HepG2 (cell line): ENCODE results near the gene VAMP2. TPM values are rescaled to one million over a fixed set of nuclear protein-coding genes. Genes with fewer than 3 reads are reported as not detected.

ENCODE experiments used
- KLF11 ChIP-seq: IDR thresholded peaks from 2 replicates; pipeline ENCODE4 v1.6.1; 2016; ENCODE audit warnings: missing compliant biosample characterization
- RAD21 ChIP-seq: fragments of 450-650 bp; formaldehyde crosslinking; IDR thresholded peaks from 2 replicates; pipeline ENCODE4 v1.5.0; 2020; ENCODE audit warnings: mild to moderate bottlenecking
- RARG ChIP-seq: sonication (generic); formaldehyde crosslinking; IDR thresholded peaks from 2 replicates; pipeline ENCODE4 v1.4.0; 2020; ENCODE audit warnings: low read depth, mild to moderate bottlenecking, missing genetic modification reagents
- ZNF468 ChIP-seq: sonication (generic); formaldehyde crosslinking; IDR thresholded peaks from 2 replicates; pipeline ENCODE4 v1.8.0; 2022; ENCODE audit warnings: mild to moderate bottlenecking, moderate library complexity, missing genetic modification reagents
- ZNF589 ChIP-seq: sonication (generic); formaldehyde crosslinking; conservative IDR thresholded peaks from 2 replicates; pipeline ENCODE4 v1.8.0; 2022; ENCODE audit warnings: mild to moderate bottlenecking, moderate library complexity, missing genetic modification reagents
- ZNF598 ChIP-seq: sonication (generic); formaldehyde crosslinking; IDR thresholded peaks from 2 replicates; pipeline ENCODE4 v1.5.1; 2020; ENCODE audit warnings: mild to moderate bottlenecking, missing genetic modification reagents, borderline replicate concordance
- ZNF772 ChIP-seq: sonication (generic); formaldehyde crosslinking; IDR thresholded peaks from 2 replicates; pipeline ENCODE4 v1.5.0; 2020; ENCODE audit warnings: mild to moderate bottlenecking, missing genetic modification reagents
- polyA plus RNA-seq, 8 experiments: library from polyadenylated mRNA; depleted of rRNA in 3 of 8; stranded (reverse) in 7 of 8; unstranded in 1 of 8; fragments of >200 nt; fragmentation: Illumina TruSeq in 4 of 8; extraction: Trizol in 4 of 8; gene quantifications; 2 replicates each; pipeline versions ENCODE4 v1.2.1 to v1.2.3, GENCODE V29; 2011 to 2016; ENCODE audit warnings: low read depth in 4 of 8, missing spikeins in 1 of 8, mixed read lengths in 1 of 8; ENCODE audit not compliant: insufficient read depth in 1 of 8
- total RNA-seq, 5 experiments: library from RNA; depleted of rRNA; stranded (reverse); fragments of >200 nt; fragmentation: Illumina TruSeq; extraction: Trizol; gene quantifications; 2 replicates each; pipeline ENCODE4 v1.2.3, GENCODE V29; 2016; ENCODE audit warnings: low read depth in 1 of 5
- TF ChIP-seq, protein P1 (sequence below): sonication (generic); formaldehyde crosslinking; IDR thresholded peaks from 2 replicates; pipeline ENCODE4 v1.4.0; 2020; ENCODE audit warnings: mild to moderate bottlenecking, missing genetic modification reagents, borderline replicate concordance
- TF ChIP-seq, protein P2 (sequence below), 2 experiments: sonication (generic) in 1 of 2; formaldehyde crosslinking in 1 of 2; IDR thresholded peaks; 2 replicates each; pipeline versions ENCODE4 v1.6.1 to v1.9.0; 2014 to 2022; ENCODE audit warnings: antibody characterized with exemption in 1 of 2, borderline replicate concordance in 1 of 2, inconsistent platforms in 1 of 2, low read depth in 1 of 2, missing genetic modification reagents in 1 of 2
- TF ChIP-seq, protein P3 (sequence below): sonication (generic); formaldehyde crosslinking; IDR thresholded peaks from 2 replicates; pipeline ENCODE4 v1.8.1; 2023; ENCODE audit warnings: missing genetic modification reagents, mild to moderate bottlenecking, borderline replicate concordance
- TF ChIP-seq, protein P4 (sequence below), 2 experiments: IDR thresholded peaks; 2 replicates each; pipeline ENCODE4 v1.6.1; 2011 to 2012; ENCODE audit warnings: low read length in 2 of 2, borderline replicate concordance in 1 of 2, low read depth in 1 of 2, mild to moderate bottlenecking in 1 of 2, moderate library complexity in 1 of 2

Gene VAMP2
- total and polyA plus RNA-seq, 2 of the 13 experiments (the other 11 are each of a cell fraction or from before 2014, with no cell fraction given), result 3.9 to 17.2 TPM

DNA sequence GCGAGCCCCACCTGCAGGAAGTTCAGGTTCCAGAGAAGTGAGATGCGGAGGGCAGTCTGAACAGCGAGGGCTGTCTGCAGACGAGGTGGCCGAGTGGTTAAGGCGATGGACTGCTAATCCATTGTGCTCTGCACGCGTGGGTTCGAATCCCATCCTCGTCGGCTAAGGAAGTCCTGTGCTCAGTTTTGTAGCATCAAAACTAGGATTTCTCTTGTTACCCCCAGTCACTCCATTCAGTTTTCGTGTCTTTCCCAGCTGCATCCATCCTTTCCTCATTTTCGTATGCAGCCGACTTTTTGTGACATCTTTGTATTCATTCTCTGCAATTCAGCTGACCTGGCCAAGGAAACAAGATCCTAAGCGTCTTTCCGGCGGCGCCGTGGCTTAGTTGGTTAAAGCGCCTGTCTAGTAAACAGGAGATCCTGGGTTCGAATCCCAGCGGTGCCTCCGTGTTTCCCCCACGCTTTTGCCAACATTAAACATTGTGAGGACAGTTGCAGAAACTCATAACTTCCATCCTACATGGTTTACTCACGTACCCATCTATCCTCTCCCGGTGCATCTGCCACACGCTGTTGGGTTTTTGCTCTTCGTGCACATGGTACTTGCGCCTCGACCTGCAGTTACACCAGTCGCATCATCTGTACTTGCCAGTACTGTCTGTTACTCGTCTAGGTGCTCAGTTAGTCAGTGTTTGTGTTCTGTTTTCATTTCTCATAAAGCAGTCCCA lies 24.2 kb upstream of the VAMP2 start (continued):
- TF ChIP-seq, protein P1, sequence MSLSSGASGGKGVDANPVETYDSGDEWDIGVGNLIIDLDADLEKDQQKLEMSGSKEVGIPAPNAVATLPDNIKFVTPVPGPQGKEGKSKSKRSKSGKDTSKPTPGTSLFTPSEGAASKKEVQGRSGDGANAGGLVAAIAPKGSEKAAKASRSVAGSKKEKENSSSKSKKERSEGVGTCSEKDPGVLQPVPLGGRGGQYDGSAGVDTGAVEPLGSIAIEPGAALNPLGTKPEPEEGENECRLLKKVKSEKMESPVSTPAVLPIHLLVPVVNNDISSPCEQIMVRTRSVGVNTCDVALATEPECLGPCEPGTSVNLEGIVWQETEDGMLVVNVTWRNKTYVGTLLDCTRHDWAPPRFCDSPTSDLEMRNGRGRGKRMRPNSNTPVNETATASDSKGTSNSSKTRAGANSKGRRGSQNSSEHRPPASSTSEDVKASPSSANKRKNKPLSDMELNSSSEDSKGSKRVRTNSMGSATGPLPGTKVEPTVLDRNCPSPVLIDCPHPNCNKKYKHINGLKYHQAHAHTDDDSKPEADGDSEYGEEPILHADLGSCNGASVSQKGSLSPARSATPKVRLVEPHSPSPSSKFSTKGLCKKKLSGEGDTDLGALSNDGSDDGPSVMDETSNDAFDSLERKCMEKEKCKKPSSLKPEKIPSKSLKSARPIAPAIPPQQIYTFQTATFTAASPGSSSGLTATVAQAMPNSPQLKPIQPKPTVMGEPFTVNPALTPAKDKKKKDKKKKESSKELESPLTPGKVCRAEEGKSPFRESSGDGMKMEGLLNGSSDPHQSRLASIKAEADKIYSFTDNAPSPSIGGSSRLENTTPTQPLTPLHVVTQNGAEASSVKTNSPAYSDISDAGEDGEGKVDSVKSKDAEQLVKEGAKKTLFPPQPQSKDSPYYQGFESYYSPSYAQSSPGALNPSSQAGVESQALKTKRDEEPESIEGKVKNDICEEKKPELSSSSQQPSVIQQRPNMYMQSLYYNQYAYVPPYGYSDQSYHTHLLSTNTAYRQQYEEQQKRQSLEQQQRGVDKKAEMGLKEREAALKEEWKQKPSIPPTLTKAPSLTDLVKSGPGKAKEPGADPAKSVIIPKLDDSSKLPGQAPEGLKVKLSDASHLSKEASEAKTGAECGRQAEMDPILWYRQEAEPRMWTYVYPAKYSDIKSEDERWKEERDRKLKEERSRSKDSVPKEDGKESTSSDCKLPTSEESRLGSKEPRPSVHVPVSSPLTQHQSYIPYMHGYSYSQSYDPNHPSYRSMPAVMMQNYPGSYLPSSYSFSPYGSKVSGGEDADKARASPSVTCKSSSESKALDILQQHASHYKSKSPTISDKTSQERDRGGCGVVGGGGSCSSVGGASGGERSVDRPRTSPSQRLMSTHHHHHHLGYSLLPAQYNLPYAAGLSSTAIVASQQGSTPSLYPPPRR (CRISPR knock-in tag), result no peak
- TF ChIP-seq ZNF772 (peak; percentile 26), ZNF468 (CRISPR knock-in tag) (no peak), RAD21 (CRISPR knock-in tag) (no peak), ZNF589 (CRISPR knock-in tag) (no peak), KLF11 (CRISPR knock-in tag) (no peak; the same call in 1 of the 2 replicates), RARG (CRISPR knock-in tag) (0 out of 2 replicates have a peak, but pooled peaks have one; percentile 20), ZNF598 (no peak)
- TF ChIP-seq, protein P2, sequence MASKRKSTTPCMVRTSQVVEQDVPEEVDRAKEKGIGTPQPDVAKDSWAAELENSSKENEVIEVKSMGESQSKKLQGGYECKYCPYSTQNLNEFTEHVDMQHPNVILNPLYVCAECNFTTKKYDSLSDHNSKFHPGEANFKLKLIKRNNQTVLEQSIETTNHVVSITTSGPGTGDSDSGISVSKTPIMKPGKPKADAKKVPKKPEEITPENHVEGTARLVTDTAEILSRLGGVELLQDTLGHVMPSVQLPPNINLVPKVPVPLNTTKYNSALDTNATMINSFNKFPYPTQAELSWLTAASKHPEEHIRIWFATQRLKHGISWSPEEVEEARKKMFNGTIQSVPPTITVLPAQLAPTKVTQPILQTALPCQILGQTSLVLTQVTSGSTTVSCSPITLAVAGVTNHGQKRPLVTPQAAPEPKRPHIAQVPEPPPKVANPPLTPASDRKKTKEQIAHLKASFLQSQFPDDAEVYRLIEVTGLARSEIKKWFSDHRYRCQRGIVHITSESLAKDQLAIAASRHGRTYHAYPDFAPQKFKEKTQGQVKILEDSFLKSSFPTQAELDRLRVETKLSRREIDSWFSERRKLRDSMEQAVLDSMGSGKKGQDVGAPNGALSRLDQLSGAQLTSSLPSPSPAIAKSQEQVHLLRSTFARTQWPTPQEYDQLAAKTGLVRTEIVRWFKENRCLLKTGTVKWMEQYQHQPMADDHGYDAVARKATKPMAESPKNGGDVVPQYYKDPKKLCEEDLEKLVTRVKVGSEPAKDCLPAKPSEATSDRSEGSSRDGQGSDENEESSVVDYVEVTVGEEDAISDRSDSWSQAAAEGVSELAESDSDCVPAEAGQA (IDR thresholded peaks at IDR 0.05; ENCODE audit: low read depth), result no peak
- TF ChIP-seq, protein P2 (CRISPR knock-in tag; IDR thresholded peaks at IDR 0.05; ENCODE audit: borderline replicate concordance), result no peak
- TF ChIP-seq, protein P3, sequence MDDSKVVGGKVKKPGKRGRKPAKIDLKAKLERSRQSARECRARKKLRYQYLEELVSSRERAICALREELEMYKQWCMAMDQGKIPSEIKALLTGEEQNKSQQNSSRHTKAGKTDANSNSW (CRISPR knock-in tag), result no peak
- TF ChIP-seq, protein P4, sequence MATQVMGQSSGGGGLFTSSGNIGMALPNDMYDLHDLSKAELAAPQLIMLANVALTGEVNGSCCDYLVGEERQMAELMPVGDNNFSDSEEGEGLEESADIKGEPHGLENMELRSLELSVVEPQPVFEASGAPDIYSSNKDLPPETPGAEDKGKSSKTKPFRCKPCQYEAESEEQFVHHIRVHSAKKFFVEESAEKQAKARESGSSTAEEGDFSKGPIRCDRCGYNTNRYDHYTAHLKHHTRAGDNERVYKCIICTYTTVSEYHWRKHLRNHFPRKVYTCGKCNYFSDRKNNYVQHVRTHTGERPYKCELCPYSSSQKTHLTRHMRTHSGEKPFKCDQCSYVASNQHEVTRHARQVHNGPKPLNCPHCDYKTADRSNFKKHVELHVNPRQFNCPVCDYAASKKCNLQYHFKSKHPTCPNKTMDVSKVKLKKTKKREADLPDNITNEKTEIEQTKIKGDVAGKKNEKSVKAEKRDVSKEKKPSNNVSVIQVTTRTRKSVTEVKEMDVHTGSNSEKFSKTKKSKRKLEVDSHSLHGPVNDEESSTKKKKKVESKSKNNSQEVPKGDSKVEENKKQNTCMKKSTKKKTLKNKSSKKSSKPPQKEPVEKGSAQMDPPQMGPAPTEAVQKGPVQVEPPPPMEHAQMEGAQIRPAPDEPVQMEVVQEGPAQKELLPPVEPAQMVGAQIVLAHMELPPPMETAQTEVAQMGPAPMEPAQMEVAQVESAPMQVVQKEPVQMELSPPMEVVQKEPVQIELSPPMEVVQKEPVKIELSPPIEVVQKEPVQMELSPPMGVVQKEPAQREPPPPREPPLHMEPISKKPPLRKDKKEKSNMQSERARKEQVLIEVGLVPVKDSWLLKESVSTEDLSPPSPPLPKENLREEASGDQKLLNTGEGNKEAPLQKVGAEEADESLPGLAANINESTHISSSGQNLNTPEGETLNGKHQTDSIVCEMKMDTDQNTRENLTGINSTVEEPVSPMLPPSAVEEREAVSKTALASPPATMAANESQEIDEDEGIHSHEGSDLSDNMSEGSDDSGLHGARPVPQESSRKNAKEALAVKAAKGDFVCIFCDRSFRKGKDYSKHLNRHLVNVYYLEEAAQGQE (IDR thresholded peaks at IDR 0.05; ENCODE audit: borderline replicate concordance in 1 of 2, low read depth in 1 of 2, low read length in 2 of 2), result no peak
